Endothelial cell of umbilical vein (primary cell): ENCODE measurements around the gene TMEM191B.
"Not testable (repeated sequence)": the region's sequence is repeated elsewhere in the genome, so short reads cannot be mapped to it uniquely, and the experiment has no call there.

Experiments
- CTCF ChIP-seq, 2 donors: IDR thresholded peaks; 1 replicate in 1 of 2; 2 replicates in 1 of 2; pipeline ENCODE4 v1.5.1; 2011; ENCODE audit warnings: low read length in 2 of 2, mild to moderate bottlenecking in 2 of 2, moderate library complexity in 2 of 2, control low read depth in 1 of 2, inconsistent platforms in 1 of 2, low read depth in 1 of 2; ENCODE audit not compliant: insufficient read depth in 1 of 2; ENCODE audit errors: extremely low read depth in 1 of 2
- EZH2 ChIP-seq: IDR thresholded peaks from 2 replicates; pipeline ENCODE4 v1.6.1; 2012; ENCODE audit warnings: borderline replicate concordance, low read depth, mild to moderate bottlenecking, moderate library complexity, low read length, inconsistent platforms; ENCODE audit not compliant: severe bottlenecking
- GATA2 ChIP-seq: IDR thresholded peaks from 2 replicates; pipeline ENCODE4 v1.7.0; 2011; ENCODE audit warnings: low read depth, mild to moderate bottlenecking, moderate library complexity, mixed read lengths, low read length; ENCODE audit not compliant: insufficient read length, insufficient read depth
- JUN ChIP-seq: IDR thresholded peaks from 2 replicates; pipeline ENCODE4 v1.6.1; 2011; ENCODE audit warnings: borderline replicate concordance, low read depth; ENCODE audit not compliant: insufficient read length, insufficient read depth
- MAX ChIP-seq: IDR thresholded peaks from 2 replicates; pipeline ENCODE4 v1.6.1; 2011; ENCODE audit not compliant: insufficient read depth, insufficient read length
- POLR2A ChIP-seq: IDR thresholded peaks from 2 replicates; pipeline ENCODE4 v1.6.1; 2012; ENCODE audit warnings: low read depth, mild to moderate bottlenecking, control low read depth, low read length
- POLR2AphosphoS5 ChIP-seq: IDR thresholded peaks from 2 replicates; pipeline ENCODE4 v1.6.1; 2012; ENCODE audit warnings: low read depth, mild to moderate bottlenecking, control low read depth, low read length, moderate library complexity; ENCODE audit not compliant: insufficient read depth

- not testable (repeated sequence) for TF ChIP-seq EZH2; CTCF (IDR thresholded peaks at IDR 0.05; ENCODE audit: extremely low read depth in 1 of 2, insufficient read depth in 1 of 2, low read depth in 1 of 2, low read length in 2 of 2); POLR2A; POLR2AphosphoS5; JUN; GATA2; MAX
Observed at GRCh38 chr22:18558939-18559338, 31.3 kb downstream of the TMEM191B start.
